8988T (cell line): ENCODE measurements around the gene GRK6.

Source experiments
- DNase-seq: peaks from one replicate; pipeline ENCODE4 v3.0.0; 2011

The GRK6 gene

DNA sequence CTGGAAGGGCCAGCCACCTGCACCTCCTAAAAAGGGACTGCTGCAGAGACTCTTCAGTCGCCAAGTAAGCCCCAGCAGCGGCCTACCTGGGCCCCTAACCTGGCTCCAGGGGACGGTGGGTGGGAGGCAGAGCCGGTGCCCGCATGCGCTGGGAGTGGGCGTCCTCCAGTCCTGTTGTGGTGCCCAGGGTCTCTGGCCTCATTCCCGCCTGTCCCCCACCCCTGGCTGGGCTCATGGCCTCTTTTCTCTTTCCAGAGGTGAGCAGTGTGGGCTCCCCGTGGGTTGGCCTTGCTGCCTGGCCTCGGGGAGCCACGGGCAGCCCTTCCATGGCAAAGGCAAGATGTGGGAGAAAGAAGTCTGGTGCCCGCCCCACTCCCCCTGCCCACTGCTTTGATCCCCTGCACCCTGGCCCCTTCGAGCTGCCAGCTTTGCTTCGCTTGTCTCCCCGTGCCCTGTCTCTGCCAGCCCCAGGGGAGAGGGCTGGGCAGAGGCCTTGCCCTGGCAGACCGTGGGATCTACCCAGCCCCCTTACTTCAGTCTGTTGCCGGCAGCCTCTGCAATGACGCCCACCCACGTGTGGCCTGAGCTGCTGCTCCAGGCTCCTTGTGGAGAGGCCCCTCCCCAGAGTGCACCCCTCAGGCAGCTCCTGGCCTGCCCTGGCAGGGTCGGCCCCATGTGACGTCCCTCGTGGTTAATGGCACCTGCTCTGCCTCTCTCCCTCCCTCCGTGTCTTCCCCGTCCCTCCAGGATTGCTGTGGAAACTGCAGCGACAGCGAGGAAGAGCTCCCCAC lies 14.7 kb downstream of the GRK6 start:
- DNase-seq = peak; percentile 8

DNA sequence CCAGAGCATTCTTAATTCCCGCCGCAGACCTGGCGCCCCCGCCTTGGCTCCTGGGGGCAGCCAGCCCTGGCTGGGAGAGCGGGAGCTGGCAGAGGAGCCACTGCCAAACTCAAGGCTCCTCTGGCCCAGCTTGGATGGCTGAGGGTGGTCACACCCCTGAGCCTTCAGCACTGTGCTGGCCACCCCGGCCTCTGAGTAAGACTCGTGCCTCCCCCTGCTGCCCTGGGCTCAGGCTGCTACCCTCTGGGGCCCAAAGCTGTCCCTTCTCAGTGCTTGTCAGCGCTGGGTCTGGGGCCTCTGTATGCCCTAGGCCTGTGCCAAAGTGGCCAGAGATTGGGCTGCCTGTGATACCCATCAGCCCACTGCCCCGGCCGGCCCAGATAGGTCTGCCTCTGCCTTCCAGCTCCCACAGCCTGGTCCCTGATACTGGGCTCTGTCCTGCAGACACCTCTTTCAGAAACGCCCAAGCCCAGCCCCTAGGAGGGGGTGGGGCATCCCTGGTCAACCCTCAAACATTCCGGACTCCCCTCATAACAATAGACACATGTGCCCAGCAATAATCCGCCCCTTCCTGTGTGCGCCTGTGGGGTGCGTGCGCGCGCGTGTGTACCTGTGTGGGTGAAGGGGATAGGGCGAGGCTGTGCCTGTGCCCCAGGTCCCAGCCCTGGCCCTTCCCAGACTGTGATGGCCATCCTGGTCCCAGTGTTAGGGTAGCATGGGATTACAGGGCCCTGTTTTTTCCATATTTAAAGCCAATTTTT lies 15.8 kb downstream of the GRK6 start:
- no peak for DNase-seq

DNA sequence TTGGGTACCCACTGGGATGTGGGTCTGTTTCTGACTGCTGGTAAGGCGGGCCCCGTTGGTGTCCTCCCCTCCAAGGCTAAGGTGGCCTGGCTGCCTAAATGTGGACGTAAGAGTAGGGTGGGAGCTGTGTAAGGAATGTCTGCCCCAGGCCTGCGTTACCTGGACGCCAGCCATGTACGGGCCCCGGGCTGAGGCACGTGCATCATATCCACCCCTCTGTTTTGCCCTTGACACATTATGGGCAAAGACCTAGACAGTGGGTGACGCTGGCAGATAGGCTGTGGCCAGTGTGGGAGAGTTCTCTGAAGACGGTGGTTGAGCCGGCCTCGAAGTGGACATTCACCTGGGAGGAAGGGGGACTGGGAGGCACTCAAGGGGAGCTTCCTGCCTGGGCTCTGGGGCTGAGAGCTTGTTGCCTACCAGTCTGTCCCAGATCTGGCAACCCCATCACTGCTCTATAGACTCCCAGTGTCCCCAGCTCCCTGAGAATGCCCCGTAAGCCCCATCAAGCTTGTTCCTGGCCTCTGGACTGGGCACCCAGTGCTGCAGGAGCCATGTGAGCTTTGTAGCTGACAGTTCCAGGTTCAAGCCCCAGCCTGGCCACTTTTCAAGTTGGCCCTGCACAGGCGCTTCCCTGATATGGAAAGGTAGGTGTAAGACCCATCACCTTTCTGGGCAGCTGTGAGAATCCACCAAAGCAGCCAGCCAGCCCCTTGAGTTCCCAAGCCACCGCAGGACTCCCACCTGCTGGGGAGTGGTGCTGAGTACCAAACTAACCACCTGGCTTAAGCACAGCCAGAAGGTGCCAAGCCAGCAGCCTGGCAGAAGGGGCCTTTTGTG lies 16.9 kb downstream of the GRK6 start:
- no peak for DNase-seq

DNA sequence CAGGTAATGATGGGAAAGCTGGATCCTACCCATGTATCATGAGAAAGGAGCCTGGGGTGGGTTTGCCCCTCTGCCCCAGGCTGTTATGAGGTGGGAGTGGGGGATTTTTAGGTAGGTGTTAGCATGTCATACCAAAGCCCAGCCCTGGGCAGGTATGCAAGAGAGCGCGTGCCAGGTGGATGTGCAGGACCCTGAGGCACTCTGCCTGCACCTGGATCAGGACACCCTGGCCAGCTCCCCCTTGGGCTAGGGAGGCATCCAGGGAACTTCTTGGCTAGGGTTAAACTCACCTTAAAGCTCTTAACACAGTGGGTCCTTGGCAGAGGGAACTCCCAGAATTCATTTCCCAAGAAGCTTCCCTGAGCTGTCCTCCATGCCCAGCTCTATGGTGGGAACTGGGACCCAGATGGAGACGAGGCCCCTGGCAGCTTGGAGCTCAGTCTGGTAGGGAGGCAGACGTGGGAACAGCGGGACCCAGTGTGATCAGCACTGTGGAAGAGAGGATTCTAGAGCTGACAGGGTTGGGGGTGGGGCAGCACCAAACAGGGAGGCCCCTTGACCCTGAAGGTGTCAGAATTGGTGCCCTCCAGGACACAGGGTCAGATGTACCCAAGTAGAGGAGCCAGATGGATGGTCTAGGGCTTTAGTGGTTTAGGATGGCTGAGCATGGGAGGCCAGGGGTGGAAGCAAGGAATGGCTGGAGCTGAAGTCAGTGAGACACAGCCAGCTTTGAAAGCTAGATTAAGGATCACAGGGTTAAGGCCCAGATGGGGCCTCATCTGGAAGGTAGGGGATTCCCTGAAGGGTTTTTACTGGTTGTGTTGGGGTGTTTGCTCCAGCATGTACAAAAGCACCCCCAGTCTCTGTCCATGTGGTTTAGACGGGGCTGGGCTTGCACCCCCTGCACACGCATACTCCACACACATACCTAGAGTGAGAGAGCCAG lies 17.9 kb downstream of the GRK6 start:
- DNase-seq = no peak

DNA sequence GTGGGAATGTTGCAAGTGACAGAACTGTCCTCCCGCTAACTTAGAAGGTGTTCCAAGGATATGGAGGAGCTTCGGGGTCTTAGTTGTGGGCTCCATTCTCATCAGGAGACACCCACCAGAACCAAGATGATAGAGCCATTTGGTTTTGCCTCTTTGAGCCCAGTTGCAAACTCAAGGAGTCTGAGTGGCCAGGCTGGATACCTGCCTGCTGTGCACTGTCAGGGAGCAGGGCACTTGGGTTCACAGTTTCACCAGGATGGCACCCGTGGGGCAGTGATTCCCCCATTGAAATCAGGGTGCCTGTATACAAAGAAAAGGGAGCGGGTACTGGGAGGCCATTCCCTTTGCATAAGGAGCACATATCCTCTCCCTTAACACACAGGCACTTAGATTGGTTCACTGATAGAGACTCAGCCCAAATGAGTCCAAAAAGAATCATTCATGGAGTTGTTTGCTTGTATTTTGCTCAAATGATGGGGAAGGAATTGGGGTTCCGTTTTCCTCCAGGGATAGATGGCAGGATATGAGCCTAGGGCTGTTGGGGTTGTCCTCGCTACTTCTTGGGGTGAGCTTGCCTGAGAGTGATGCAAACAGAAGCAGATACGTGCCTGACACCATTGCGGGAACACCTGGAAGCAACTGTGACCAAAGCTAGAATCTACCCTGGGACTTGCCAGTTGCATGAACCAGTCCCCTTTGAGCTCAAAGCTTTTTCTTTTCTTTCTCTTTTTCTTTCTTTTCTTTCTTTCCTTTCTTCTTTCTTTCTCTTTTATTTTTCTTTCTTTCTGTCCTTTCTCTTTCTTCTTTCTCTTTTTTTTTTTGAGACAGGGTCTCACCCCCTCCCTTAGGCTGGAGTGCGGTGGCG lies 18.8 kb downstream of the GRK6 start:
- DNase-seq = no peak

DNA sequence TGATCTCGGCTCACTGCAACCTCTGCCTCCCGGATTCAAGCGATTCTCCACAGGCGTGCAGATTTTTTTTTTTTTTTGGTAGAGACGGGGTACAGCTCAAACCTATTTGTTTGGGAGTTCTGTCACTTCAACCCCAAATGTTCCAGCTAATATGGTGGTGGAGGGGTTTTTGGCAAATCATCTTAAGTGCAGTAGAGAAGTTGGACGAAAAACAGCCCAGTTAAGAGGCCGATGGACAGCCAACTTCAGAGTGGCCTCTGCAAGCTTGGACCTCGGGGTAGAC lies 19.4 kb downstream of the GRK6 start:
- no peak for DNase-seq

DNA sequence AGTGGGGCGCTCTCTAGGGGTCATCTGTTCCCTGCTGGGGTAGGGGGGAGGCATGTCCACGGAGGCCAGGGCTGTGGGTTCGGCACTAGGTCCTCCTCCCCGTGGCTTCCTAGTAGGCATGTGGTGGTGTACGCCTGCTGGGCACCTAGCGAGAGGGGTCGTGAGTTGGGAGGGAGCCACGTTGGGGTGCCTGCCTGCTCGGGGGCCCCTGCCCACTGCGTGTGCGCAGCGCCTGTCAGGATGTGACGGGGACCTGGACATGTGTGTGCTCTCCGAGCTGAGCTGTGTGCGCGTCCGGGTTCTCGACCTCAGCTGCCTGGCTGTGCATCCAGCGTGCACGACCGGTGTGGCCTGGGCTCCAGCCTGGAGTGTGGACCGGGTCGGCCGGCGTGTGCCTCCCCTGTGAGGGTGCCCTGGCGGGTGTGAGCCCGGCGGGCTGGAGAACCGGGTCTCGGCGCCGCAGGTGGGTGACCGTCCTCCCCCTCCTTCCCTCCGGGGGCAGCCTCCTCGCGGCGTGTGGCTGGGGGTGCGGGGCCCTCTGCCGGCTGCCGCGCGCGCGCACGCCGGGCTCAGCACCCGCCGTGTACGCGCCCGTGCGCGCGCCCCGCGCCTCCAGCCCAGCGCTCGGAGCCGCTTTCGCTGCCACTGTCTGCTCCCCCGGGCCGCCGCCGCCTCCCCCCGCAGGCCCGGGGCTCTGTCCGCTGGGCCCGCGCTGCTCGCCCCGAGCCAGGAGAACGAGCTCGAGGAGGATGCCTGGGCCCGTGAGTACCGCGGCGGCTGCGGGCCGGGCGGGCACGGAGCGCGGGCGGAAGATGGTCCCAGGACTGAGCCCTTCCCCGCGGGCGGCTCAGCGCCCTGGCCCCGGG lies 20.0 kb downstream of the GRK6 start, which contains the start of gene PRR7:
TSS of gene PRR7 (plus strand) at position 615 of the 866 bp plus-strand sequence. CDS start 8,254 bp downstream, outside the sequence.
- DNase-seq = peak; percentile 99

DNA sequence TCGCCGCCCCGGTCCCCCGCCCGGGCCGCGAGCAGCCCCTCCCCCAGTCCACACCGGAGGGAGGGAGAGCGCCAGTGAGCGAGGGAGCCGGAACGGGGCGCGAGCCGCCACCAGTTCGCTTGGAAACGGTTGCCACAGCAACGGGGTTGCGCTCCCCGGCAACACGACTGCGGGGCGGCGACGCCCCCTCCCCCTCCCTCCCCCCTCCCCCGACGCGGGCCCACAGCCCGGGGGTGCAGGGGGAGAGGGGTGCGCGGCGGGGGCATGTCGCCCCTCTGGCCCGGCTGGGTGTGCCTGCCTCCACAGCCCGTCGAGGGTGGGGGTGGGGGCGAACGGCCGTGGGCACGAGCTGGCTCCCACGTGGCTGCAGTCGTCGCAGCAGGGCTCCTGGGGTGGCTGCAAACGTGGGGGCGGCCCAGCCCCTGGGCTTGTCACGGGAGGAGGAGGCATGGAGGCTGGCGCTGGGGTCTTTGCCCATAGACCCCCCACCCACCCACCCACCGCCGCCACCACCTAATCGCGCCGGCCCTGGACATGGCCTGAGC lies 20.7 kb downstream of the GRK6 start:
- peak; percentile 80 for DNase-seq

DNA sequence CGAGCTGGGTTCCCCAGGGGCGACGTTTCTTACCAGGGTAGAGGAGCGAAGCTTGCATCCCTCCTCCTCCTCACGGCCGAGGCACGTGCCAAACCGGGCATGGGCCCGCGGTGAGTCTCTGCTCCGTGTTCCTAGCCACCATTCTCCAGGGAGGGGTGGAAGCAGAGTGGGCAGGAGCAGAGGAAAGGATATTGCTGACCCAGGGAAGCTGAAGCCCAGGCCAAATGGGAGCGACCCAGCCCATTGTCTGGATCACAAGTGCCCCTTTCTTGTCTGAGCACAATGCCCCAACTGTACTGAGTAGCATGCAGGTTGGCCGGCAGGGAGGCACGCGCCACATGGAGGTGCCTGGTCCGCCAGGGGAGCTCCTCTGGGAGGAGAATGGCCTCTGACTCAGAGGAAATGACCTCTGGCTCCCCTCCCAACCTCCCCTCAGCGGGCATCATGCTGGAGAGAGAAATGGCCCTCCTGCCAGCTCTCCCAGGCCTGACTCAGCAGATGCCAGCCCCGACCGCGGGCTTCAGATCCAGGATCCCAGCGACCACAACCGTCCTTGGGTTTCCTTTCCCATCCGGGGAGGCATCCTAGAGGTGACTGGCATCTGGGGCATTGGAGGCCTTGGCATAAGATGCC lies 21.3 kb downstream of the GRK6 start:
- DNase-seq = peak; percentile 93

DNA sequence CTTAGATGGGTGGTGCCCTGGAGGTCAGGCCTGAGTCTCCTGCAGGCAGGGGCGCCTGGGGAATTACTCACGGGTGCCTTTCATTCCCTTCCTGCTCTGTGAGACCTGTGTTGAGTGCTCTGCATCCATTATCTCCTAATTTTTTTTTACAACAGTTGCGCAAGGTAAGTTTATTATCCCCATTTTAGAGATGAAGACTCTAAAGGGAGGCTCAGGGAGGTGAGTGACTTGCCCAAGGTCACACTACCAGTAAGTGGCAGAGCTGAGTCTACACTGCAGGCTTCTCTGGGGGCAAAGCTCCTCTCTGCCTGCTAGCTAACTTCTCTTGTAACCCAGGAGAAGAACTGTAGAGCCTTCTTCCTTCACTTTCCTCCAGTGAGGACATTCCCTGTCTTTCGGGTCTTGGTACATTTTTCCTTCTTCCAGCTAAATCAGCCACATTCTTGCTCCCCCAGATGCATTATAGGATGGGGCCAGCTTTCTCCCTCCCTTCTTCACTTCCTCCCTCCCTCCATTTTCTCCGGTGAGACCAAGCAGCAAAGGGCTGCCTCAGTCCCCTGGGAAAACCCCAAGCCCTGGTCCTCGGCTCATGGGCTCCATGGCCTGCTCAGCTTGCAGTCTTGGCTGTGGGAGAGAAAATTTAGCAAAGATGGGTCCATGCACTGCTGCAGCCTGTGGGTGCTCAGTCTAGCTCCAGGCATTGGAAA lies 21.9 kb downstream of the GRK6 start:
- DNase-seq = no peak

DNA sequence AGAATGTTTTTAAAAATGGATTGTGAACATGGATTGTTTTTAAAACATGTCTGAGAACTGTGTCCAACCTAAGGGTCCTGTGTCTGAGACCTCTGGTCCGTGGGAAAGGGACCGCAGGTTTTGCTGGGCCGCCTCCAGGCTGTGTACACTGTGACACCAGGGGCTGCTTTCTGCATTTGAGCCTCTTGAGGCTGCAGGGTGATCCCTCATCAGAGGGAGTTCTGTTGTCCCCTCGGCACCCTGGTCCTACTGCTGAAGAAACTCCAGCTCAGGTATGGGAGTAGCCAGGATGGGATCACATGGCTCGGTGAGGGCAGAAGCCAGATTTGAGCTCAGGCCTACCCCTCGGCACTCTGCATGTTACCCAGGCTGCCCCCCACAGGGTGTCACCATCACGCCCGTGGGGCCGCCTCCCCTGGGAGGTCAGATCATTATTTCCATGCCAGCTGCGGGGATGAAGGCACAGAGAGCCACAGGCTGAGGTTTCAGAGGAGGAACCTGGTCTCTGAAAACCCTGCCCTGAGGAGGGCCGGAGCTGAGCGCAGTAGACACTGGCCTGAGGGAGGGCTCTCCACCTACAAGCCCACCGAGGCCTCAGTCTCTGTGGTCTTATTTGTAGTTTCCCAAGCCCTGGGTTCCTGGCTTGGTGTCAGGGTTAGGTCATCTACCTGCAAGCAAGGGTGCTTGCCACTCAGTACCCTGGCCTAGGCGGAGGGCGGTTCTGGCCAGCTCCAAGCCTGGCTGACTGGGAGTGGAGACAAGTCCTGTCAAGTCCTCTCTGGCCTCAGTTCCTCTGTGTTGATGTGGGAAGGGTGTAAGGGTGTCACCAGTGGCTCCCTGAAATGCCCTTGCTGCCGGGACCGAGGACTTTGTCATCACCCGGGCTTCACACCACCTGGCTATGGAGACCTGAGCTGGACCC lies 22.9 kb downstream of the GRK6 start:
- no peak for DNase-seq

DNA sequence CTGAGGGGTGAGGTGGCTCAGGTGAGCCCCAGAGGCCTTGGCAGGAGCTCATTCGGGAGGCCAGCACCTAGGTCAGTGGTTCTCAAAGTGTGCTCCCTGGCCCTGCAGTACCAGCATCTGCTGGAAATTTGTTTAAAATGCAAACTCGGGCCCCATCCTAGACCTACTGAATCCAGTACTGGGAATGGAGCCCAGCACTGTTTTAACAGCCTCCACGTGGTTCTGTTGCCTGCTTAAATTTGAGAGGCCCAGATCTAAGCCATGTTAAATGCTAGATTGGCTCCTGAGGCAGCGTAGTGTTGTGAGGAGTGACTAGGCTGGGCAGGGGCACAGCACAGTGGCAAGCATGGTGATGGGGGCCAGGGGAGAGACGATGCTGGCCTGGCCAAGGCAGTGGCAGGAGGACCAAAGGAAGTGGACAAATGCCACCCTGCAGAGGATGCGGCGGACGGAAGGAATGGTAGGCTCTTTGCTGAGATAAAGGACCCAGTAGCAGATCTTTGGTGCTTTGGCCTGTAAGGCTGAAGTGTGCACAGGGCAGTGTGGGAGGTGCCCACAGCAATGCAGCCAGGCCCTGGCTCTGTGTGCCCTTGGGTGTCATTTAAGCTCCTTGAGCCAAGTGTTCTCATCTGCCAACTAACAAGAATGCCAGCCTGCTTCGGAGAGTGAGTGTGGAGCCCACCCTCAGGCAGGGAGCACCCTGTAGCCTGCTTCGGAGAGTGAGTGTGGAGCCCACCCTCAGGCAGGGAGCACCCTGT lies 24.4 kb downstream of the GRK6 start:
- DNase-seq = no peak

DNA sequence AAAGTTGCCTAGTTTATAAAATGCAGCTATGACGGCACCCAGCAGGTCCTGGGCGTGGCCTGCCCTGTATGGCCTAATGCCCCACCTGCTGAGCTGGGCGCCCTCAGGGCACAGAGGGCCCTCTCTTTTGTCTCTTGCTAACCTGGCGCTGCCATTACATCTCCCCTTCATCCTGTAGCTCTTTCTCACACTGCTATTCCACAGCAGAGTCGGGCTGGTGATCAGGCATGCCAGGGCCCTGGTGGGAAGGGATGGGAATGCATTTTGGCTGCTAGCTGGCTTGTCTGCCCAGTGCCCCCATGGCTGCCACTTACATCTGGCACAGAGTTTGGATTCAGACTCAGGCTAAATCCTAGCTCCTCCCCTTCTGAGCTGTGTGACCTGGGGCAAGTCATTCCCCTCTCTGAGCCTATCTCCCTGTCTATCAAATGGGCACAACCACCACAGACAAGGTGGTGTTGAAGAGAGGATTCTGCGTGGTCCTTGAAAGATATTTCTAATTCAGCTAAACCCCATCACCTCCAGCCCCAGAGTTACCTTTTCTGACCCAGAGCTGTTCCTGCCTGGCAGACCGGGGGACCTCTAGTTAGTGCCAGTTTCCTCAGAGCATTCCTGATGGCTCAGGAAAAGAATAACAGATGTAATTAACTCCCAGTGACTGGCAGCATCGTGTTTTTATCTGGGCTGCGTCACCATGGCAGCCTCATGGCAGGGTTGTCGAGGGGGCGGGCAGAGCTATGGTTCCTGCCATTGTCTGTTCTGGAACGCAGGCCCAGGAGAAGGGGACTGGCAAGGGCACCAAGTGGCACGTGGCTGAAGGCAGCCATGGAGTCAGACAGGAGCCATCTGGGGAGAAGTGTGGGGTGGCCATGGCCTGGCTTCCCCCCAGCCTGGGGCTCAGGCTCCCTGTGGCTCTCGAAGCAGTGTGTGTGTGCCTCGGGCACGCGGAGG lies 26.5 kb downstream of the GRK6 start:
- no peak for DNase-seq

DNA sequence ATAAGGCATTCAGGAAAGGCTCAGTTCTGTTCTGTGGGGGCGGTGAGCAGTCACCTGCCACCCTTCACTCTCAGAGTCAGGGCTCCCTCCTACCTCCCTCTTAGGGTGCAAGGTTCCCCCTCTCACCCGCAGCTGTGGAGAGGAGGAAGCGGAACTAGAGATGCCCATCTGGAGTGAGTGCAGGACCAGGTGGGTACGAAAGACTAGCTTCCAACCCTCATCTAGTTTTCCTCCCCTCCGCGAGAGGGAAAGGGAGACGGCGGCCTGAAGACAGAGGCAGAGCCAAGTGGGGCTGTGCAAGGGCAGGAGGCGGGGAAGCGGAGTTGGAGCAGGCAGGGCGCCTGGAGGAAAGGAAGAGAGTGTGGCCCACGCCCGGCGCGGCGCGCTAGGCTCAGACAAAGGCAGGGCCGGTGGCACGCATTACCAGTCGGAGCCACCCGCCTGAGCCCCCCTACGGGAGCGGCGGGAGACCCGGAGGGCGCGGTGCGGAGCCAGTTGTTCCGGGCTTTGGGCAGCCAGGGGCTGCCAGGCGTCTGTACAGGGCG lies 27.4 kb downstream of the GRK6 start:
- DNase-seq = no peak

DNA sequence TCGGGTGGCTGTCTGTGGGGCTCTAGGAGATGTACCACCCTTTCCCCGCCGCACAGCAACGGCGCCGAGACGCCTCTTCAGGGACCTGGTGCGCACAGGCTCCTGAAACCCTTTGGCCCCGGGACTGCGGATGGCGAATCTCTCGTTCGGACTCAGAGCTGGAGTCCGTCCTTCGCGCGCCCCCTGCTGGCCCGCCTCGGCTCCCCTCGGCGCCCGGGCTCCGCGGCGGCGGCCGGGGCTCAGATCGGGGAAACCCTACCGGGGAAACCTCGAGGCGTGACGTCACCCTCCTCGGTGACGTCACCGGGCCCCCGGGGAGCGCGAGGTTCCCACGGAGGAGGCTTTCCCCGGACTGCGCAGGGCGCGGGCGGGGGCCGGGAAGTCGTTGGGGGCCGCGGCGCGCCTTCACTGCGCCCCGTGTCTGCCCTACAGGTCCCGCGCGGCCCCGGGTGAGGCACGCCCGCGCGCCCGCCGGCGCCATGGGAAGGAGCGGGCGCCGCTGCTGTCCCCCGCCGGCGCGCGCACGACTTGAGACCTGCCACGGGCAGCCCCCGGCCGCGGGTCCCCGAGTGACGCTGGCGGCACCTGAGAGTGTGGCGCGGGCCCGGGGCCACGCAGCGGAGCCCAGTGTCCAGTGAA lies 28.0 kb downstream of the GRK6 start:
- DNase-seq = peak; percentile 100
